ENCODE results near the gene AFM. TPM values are rescaled to one million over a fixed set of nuclear protein-coding genes. Genes with fewer than 3 reads are reported as not detected.

The AFM gene
- total RNA-seq, 1 experiment from 2014 or later: not detected

GRCh38 chr4:73470728-73471127, 10.8 kb upstream of the AFM start:
- Histone ChIP-seq H3T11ph (ENCODE audit: low read length) (no peak overlapping the region), H2BK15ac (ENCODE audit: low read depth, low read length) (no peak overlapping the region), H4K91ac (ENCODE audit: insufficient read length, low read depth, low read length) (no peak overlapping the region), H4K8ac (replicated peaks; ENCODE audit: insufficient read length, low read depth, low read length) (no peak overlapping the region), H2BK20ac (ENCODE audit: low read depth, low read length, poor library complexity, severe bottlenecking) (no peak overlapping the region), H3K9me3 (ENCODE audit: control insufficient read depth, low read depth, low read length) (no peaks in the 10 kb centered on the region), H3K14ac (ENCODE audit: insufficient read depth, low read length) (no peak overlapping the region), H3K4me2 (ENCODE audit: insufficient read depth, insufficient read length, low read length) (no peak overlapping the region), H3K27me3 (ENCODE audit: insufficient read depth, low read length) (no peaks in the 10 kb centered on the region), H3K4ac (ENCODE audit: low read depth, low read length) (no peak overlapping the region), H2AK5ac (ENCODE audit: insufficient read length, low read length) (no peak overlapping the region), H3K56ac (ENCODE audit: insufficient read length, low read depth, low read length) (no peak overlapping the region), H4K5ac (ENCODE audit: insufficient read length, low read depth, low read length) (no peak overlapping the region), H2AFZ (ENCODE audit: low read length) (no peak overlapping the region), H3K79me1 (ENCODE audit: insufficient read depth, low read depth, low read length, poor library complexity, severe bottlenecking) (no peaks in the 10 kb centered on the region), H3K9ac (ENCODE audit: extremely low read depth, insufficient read length, low read length) (no peak overlapping the region), H2BK12ac (ENCODE audit: insufficient read length, low read depth, low read length) (no peak overlapping the region), H3K79me2 (ENCODE audit: insufficient read depth, low read length) (no peaks in the 10 kb centered on the region), H3K4me1 (ENCODE audit: insufficient read depth, low read length) (no peaks in the 10 kb centered on the region), H3K23ac (ENCODE audit: insufficient read length, low read depth, low read length) (no peak overlapping the region), H3K18ac (ENCODE audit: insufficient read length, low read depth, low read length) (no peak overlapping the region), H3K23me2 (ENCODE audit: insufficient read length, low read depth, low read length, poor library complexity, severe bottlenecking) (no peaks in the 10 kb centered on the region), H2BK120ac (ENCODE audit: low read depth, low read length, poor library complexity, severe bottlenecking) (no peak overlapping the region), H2BK5ac (ENCODE audit: insufficient read length, low read length) (no peak overlapping the region), H4K20me1 (ENCODE audit: control insufficient read depth, insufficient read depth, insufficient read length) (no peaks in the 10 kb centered on the region), H3K27ac (ENCODE audit: insufficient read length, low read depth, low read length) (no peak overlapping the region)
- no peak overlapping the region for H3K4me3 Mint-ChIP-seq
- WGBS (ENCODE audit: extremely low coverage, insufficient read length, low lambda C conversion rate): no CpG with 5 or more reads among the region's 1 CpG
- H3K9me3 Mint-ChIP-seq: peaks cover 36 to 60% of the 10 kb centered on the region in 2 experiments
- TF ChIP-seq CTCF (conservative IDR thresholded peaks at IDR 0.05): no peak
- H3K36me3 Mint-ChIP-seq (ENCODE audit: insufficient read depth in 1 of 3, low read depth in 3 of 3): peaks cover 25 to 40% (median 33%) of the 10 kb centered on the region in 3 experiments
- H3K4me1 Mint-ChIP-seq: no peaks in the 10 kb centered on the region
- H3K27ac Mint-ChIP-seq: no peak overlapping the region
- H3K27me3 Mint-ChIP-seq (ENCODE audit: low read depth): no peaks in the 10 kb centered on the region; the same call in 1 of the 2 replicates
- no peak for DNase-seq
